Hepatocyte (in vitro differentiated cells): Measurements from ENCODE around the gene ETFBKMT. TPM values are rescaled to one million over a fixed set of nuclear protein-coding genes. Genes with fewer than 3 reads are reported as not detected.
"Not testable (repeated sequence)": the region's sequence is repeated elsewhere in the genome, so short reads cannot be mapped to it uniquely, and the experiment has no call there.

Source experiments
- DNase-seq: peaks from one replicate; pipeline ENCODE4 v3.0.0-alpha.2; 2016; ENCODE audit warnings: low spot score
- H2AFZ ChIP-seq: fragments of 200-600 bp; sonication (generic); 2 replicates; pipeline ENCODE4 v1.6.0; 2016; ENCODE audit warnings: antibody characterized with exemption, mild to moderate bottlenecking
- H3K27ac ChIP-seq: fragments of 200-600 bp; sonication (generic); 2 replicates; pipeline ENCODE4 v1.5.1; 2016; ENCODE audit warnings: mild to moderate bottlenecking
- H3K27me3 ChIP-seq: fragments of 200-600 bp; sonication (generic); 2 replicates; pipeline ENCODE4 v1.6.1; 2016
- H3K36me3 ChIP-seq: fragments of 200-600 bp; sonication (generic); replicated peaks from 2 replicates; pipeline ENCODE4 v1.5.1; 2016; ENCODE audit warnings: low read depth; ENCODE audit not compliant: insufficient read depth
- H3K4me1 ChIP-seq: fragments of 200-600 bp; sonication (generic); 2 replicates; pipeline ENCODE4 v1.5.1; 2016; ENCODE audit warnings: mild to moderate bottlenecking, moderate library complexity; ENCODE audit not compliant: insufficient read depth
- H3K4me2 ChIP-seq: fragments of 200-600 bp; sonication (generic); 2 replicates; pipeline ENCODE4 v1.6.0; 2016
- H3K4me3 ChIP-seq: fragments of 200-600 bp; sonication (generic); 2 replicates; pipeline ENCODE4 v1.5.1; 2016; ENCODE audit warnings: mild to moderate bottlenecking
- H3K79me2 ChIP-seq: fragments of 200-600 bp; sonication (generic); 2 replicates; pipeline ENCODE4 v1.6.0; 2017; ENCODE audit warnings: mild to moderate bottlenecking
- H3K9me2 ChIP-seq: fragments of 200-600 bp; sonication (generic); replicated peaks from 2 replicates; pipeline ENCODE4 v1.6.0; 2017; ENCODE audit warnings: mild to moderate bottlenecking; ENCODE audit not compliant: insufficient read depth
- H3K9me3 ChIP-seq: fragments of 200-600 bp; sonication (generic); 2 replicates; pipeline ENCODE4 v1.5.1; 2016; ENCODE audit warnings: low read depth, mild to moderate bottlenecking
- H4K20me1 ChIP-seq: fragments of 200-600 bp; sonication (generic); 2 replicates; pipeline ENCODE4 v1.6.0; 2016; ENCODE audit warnings: mild to moderate bottlenecking; ENCODE audit not compliant: insufficient read depth, poor library complexity, severe bottlenecking
- CTCF ChIP-seq: fragments of 200-600 bp; sonication (generic); IDR thresholded peaks from 2 replicates; pipeline ENCODE4 v1.5.1; 2016; ENCODE audit warnings: antibody characterized with exemption, mild to moderate bottlenecking; ENCODE audit not compliant: poor library complexity
- EZH2 ChIP-seq: fragments of 200-600 bp; sonication (generic); IDR thresholded peaks from 2 replicates; pipeline ENCODE4 v1.6.1; 2016; ENCODE audit warnings: antibody characterized with exemption, mild to moderate bottlenecking, borderline replicate concordance
- EZH2phosphoT487 ChIP-seq: fragments of 200-600 bp; sonication (generic); IDR thresholded peaks from one replicate; pipeline ENCODE4 v1.6.1; 2018; ENCODE audit warnings: antibody characterized with exemption, mild to moderate bottlenecking, low read depth, moderate library complexity; ENCODE audit not compliant: unreplicated experiment, severe bottlenecking
- WGBS: methylation state at CpG from one replicate; pipeline ENCODE4 v1.1.6; 2016; ENCODE audit warnings: low lambda C conversion rate; ENCODE audit errors: missing lambda C conversion rate; 5-methylcytosine and 5-hydroxymethylcytosine counted together
- polyA plus RNA-seq: library from polyadenylated mRNA; unstranded; fragments of >200 nt; fragmentation: Nextera tagmentation; extraction: Ambion mirVana; gene quantifications from 2 replicates; pipeline ENCODE4 v1.2.1, GENCODE V29; 2016
- total RNA-seq: library from RNA; depleted of rRNA; stranded (reverse); fragments of >200 nt; gene quantifications from 2 replicates; pipeline ENCODE4 v1.2.3, GENCODE V29; 2014

The ETFBKMT gene
- total and polyA plus RNA-seq, 2 experiments from 2014 or later: 4.7 to 4.9 TPM

GRCh38 chr12:31682136-31682962, 22.9 kb downstream of the ETFBKMT start:
- H3K36me3 ChIP-seq: no peaks in the 10 kb centered on the region
- no peak overlapping the region for H3K4me2 ChIP-seq
- peak; percentile 79 for DNase-seq
- no peaks in the 10 kb centered on the region for H3K79me2 ChIP-seq
- no peak overlapping the region for H3K27ac ChIP-seq
- H3K9me3 ChIP-seq: peaks cover 11% of the 10 kb centered on the region
- TF ChIP-seq EZH2phosphoT487 (no peak), CTCF (peak; percentile 67), EZH2 (no peak)
- no peak overlapping the region for H2AFZ ChIP-seq
- WGBS: 42% methylated on average over 6 of the region's 10 CpGs
- H4K20me1 ChIP-seq: no peaks in the 10 kb centered on the region
- H3K27me3 ChIP-seq: no peaks in the 10 kb centered on the region
- no peak overlapping the region for H3K4me3 ChIP-seq
- H3K9me2 ChIP-seq: no peaks in the 10 kb centered on the region
- H3K4me1 ChIP-seq: no peaks in the 10 kb centered on the region

GRCh38 chr12:31685801-31686200, 26.3 kb downstream of the ETFBKMT start:
- no peaks in the 10 kb centered on the region for H3K79me2 ChIP-seq
- no peaks in the 10 kb centered on the region for H4K20me1 ChIP-seq
- no peak overlapping the region for H2AFZ ChIP-seq
- H3K4me2 ChIP-seq: no peak overlapping the region
- no peaks in the 10 kb centered on the region for H3K36me3 ChIP-seq
- DNase-seq: no peak
- H3K27me3 ChIP-seq: no peaks in the 10 kb centered on the region
- no peak overlapping the region for H3K27ac ChIP-seq
- WGBS: 73% methylated on average over 3 of the region's 3 CpGs
- TF ChIP-seq EZH2: no peak
- no peak for TF ChIP-seq CTCF
- TF ChIP-seq EZH2phosphoT487: no peak
- H3K9me2 ChIP-seq: no peaks in the 10 kb centered on the region
- H3K9me3 ChIP-seq: peaks cover 11% of the 10 kb centered on the region
- H3K4me1 ChIP-seq: no peaks in the 10 kb centered on the region
- no peak overlapping the region for H3K4me3 ChIP-seq

- Histone ChIP-seq H3K4me1 (no peaks in the 10 kb centered on the region), H3K27me3 (no peaks in the 10 kb centered on the region), H3K4me2 (no peak overlapping the region), H3K79me2 (no peaks in the 10 kb centered on the region), H2AFZ (no peak overlapping the region), H3K9me3 (peaks cover 11% of the 10 kb centered on the region), H3K9me2 (no peaks in the 10 kb centered on the region), H3K27ac (no peak overlapping the region), H4K20me1 (no peaks in the 10 kb centered on the region), H3K4me3 (no peak overlapping the region), H3K36me3 (no peaks in the 10 kb centered on the region)
- TF ChIP-seq EZH2 (no peak), EZH2phosphoT487 (no peak), CTCF (no peak)
- DNase-seq: no peak
- WGBS: 92% methylated on average over 3 of the region's 3 CpGs
These were observed 27.6 kb downstream of the ETFBKMT start for GRCh38 chr12:31687101-31687527.

- not testable (repeated sequence) for H3K4me3 ChIP-seq, H3K4me1 ChIP-seq, H2AFZ ChIP-seq, H3K9me2 ChIP-seq, H3K27me3 ChIP-seq, H3K36me3 ChIP-seq, DNase-seq, H3K27ac ChIP-seq, H3K9me3 ChIP-seq, H3K79me2 ChIP-seq, H3K4me2 ChIP-seq, H4K20me1 ChIP-seq
- WGBS: 95% methylated on average over 3 of the region's 3 CpGs
These were observed 30.4 kb downstream of the ETFBKMT start for GRCh38 chr12:31689921-31690320.
